PFSK-1 (cell line): Measurements from ENCODE around the gene RASA3.

Source experiments
- FOXP2 ChIP-seq: optimal IDR thresholded peaks from 2 replicates; pipeline ENCODE3; 2011; ENCODE audit warnings: borderline replicate concordance, control low read depth, inconsistent platforms; ENCODE audit not compliant: insufficient read depth; ENCODE audit errors: extremely low read length, extremely low read depth
- POLR2AphosphoS5 ChIP-seq: IDR thresholded peaks from 2 replicates; pipeline ENCODE4 v1.6.1; 2012; ENCODE audit warnings: low read depth, mild to moderate bottlenecking, control low read depth, low read length, moderate library complexity
- REST ChIP-seq, 2 experiments: IDR thresholded peaks; 2 replicates each; pipeline versions ENCODE4 v1.6.1 to v1.8.0; 2011 to 2012; ENCODE audit warnings: low read depth in 2 of 2, low read length in 2 of 2, control low read depth in 1 of 2, inconsistent platforms in 1 of 2, mild to moderate bottlenecking in 1 of 2, moderate library complexity in 1 of 2; ENCODE audit not compliant: insufficient read depth in 1 of 2
- SIN3A ChIP-seq: IDR thresholded peaks from 2 replicates; pipeline ENCODE4 v1.6.1; 2012; ENCODE audit warnings: mild to moderate bottlenecking, low read length, moderate library complexity, borderline replicate concordance; ENCODE audit not compliant: insufficient read depth
- TAF1 ChIP-seq: IDR thresholded peaks from 2 replicates; pipeline ENCODE4 v1.6.1; 2012; ENCODE audit warnings: low read length, control low read depth, borderline replicate concordance; ENCODE audit not compliant: insufficient read depth

The RASA3 gene

DNA sequence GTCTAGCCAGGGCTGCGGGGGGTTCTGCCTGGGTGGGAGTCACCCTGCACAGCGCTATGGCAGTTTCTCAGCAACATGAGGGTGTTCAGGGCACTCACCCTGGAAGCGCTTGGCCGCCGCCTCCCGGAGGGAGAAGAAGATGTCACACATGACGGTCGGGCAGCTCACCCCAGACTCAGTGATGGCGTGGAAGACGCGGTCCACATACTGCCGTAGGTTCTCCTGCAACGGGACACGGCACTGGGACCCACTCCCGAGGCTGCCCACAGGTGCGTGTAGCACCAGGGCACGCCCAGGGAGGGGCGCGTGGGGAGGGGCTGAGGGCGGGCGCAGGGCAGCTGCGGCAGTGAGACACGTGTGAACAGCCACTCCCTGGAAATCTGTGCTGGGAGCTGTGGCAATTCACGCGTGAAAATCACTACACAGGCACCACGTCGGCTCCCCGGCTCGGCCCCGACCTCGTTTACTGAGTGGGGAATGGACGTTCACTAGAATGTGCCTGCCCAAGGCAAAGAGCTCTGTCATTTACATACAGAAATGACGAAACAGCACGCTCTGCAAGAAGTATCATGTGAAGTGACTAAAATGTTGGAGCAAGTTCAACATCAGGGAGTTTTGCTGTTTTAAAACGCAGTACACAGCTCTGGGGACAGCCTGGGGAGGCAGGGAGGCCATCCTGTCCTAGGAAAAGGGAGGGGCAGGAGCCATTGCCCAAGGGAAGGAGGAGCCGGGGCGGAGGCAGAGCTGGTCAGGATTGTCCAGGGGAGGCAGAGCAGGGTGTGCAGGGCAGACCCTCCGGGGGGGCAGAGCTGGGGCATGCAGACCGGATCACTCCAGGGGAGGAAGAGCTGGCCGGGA is 117.1 kb downstream of the RASA3 start:
- no peak for TF ChIP-seq SIN3A
- no peak for TF ChIP-seq POLR2AphosphoS5
- TF ChIP-seq TAF1 = no peak
- TF ChIP-seq FOXP2 = no peak
- no peak for TF ChIP-seq REST (IDR thresholded peaks at IDR 0.05; ENCODE audit: insufficient read depth in 1 of 2, low read depth in 2 of 2, low read length in 2 of 2)

DNA sequence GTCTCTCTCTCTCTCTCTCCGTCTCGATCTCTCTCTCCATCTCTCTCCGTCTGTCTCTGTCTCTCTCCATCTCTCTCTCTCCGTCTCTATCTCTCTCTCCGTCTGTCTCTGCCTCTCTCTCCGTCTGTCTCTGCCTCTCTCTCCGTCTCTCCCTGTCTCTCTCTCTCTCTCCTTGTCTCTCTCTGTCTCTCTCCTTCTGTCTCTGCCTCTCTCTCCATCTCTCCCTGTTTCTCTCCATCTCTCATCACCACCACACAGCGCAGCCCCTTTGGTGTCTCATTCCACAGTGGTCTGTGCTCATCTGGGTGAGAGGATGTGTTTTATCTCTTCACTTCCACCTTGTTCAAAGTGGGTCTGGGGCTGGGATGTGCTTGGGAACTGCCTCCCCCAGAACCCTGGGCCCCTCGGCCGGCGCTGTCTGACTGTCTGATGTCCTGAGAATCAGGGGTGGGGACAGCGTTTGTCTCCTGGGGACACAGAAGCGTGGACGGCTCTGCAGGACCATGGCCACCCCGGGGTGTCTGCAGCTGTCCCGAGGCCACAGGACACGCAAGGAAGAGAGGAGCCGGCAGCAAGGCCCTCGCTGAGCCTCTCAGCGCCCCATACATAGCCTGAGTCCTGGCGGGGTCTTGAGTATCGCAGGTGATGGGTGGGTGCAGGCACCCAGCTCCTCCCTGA is 118.3 kb downstream of the RASA3 start:
- TF ChIP-seq SIN3A (no peak), FOXP2 (no peak), REST (IDR thresholded peaks at IDR 0.05; ENCODE audit: insufficient read depth in 1 of 2, low read depth in 2 of 2, low read length in 2 of 2) (no peak), TAF1 (no peak), POLR2AphosphoS5 (no peak)

DNA sequence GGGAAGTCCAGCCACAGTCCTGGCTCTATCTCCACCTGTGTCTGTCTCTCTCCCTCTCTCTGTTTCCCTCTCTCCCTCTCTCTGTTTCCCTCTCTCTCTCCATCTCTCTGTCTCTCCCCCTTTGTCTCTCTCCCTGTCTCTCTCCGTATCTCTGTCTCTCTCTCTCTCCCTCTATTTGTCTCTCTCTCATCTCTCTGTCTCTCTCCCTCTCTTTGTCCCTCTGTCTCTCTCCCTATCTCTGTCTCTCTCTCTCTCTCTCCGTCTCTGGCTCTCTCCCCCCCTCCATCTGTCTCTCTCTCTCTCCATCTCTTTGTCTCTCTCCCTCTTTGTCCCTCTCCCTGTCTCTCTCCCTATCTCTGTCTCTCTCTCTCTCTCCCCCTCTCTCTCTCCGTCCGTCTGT is 119.1 kb downstream of the RASA3 start:
- TF ChIP-seq SIN3A (no peak), TAF1 (no peak), POLR2AphosphoS5 (no peak), FOXP2 (no peak), REST (IDR thresholded peaks at IDR 0.05; ENCODE audit: insufficient read depth in 1 of 2, low read depth in 2 of 2, low read length in 2 of 2) (no peak)

DNA sequence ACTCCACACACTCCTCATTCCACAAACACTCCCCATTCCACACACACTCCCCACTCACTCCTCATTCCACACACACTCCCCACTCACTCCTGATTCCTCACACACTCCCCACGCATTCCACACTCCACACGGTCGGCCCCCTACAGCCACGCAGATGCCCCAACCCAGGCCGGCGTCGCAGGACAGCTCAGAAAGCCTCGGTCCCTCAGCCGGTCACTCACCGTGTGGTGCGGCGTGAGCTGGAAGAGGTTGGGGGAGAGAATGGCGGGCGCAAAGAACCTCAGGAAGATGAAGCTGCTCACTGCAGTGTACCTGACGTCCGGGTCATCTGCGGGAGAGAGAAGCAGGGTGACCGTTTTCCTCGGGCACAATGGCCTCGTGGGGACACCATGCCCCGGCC is 119.5 kb downstream of the RASA3 start:
- TF ChIP-seq TAF1 (no peak), REST (IDR thresholded peaks at IDR 0.05; ENCODE audit: insufficient read depth in 1 of 2, low read depth in 2 of 2, low read length in 2 of 2) (no peak), POLR2AphosphoS5 (no peak), SIN3A (no peak), FOXP2 (no peak)
